GM23338 (cell line): ENCODE results near the gene MATN1. TPM values are rescaled to one million over a fixed set of nuclear protein-coding genes. Genes with fewer than 3 reads are reported as not detected.

Experiments
- ATAC-seq: fragments of 200-7000 bp; cut with Tn5 transposase; 3 replicates; pipeline ENCODE4 v1.9.1; 2020
- DNase-seq: peaks from one replicate; pipeline ENCODE4 v3.0.0-alpha.2; 2015; ENCODE audit warnings: low spot score
- H2AFZ ChIP-seq: fragments of 200-600 bp; sonication (generic); 2 replicates; pipeline ENCODE4 v1.8.0; 2016; ENCODE audit warnings: antibody characterized with exemption, mild to moderate bottlenecking, moderate library complexity
- H3F3A ChIP-seq: fragments of 200-600 bp; sonication (generic); replicated peaks from 2 replicates; pipeline ENCODE4 v1.8.0; 2017; ENCODE audit warnings: antibody characterized with exemption, mixed run types, low read depth
- H3K27ac ChIP-seq: fragments of 200-600 bp; sonication (generic); 2 replicates; pipeline ENCODE4 v1.6.1; 2016; ENCODE audit warnings: low read depth
- H3K27me3 ChIP-seq: fragments of 200-600 bp; sonication (generic); 2 replicates; pipeline ENCODE4 v1.8.0; 2016; ENCODE audit warnings: mild to moderate bottlenecking, mixed run types, moderate library complexity; ENCODE audit not compliant: insufficient read depth
- H3K36me3 ChIP-seq: fragments of 200-600 bp; sonication (generic); 2 replicates; pipeline ENCODE4 v1.8.0; 2016; ENCODE audit warnings: mild to moderate bottlenecking; ENCODE audit not compliant: insufficient read depth
- H3K4me1 ChIP-seq: fragments of 200-600 bp; sonication (generic); 2 replicates; pipeline ENCODE4 v1.8.0; 2016; ENCODE audit warnings: mild to moderate bottlenecking, moderate library complexity; ENCODE audit not compliant: insufficient read depth
- H3K4me2 ChIP-seq: fragments of 200-600 bp; sonication (generic); 2 replicates; pipeline ENCODE4 v1.7.1; 2017; ENCODE audit warnings: mixed run types
- H3K4me3 ChIP-seq: fragments of 200-600 bp; sonication (generic); 2 replicates; pipeline ENCODE4 v1.6.1; 2016; ENCODE audit warnings: mixed run types
- H3K79me2 ChIP-seq: fragments of 200-600 bp; sonication (generic); replicated peaks from 2 replicates; pipeline ENCODE4 v1.8.0; 2017; ENCODE audit warnings: mild to moderate bottlenecking; ENCODE audit not compliant: insufficient read depth
- H3K9me2 ChIP-seq: fragments of 200-600 bp; sonication (generic); 2 replicates; pipeline ENCODE4 v1.8.0; 2017; ENCODE audit not compliant: insufficient read depth
- H4K20me1 ChIP-seq: fragments of 200-600 bp; sonication (generic); replicated peaks from 2 replicates; pipeline ENCODE4 v1.8.0; 2017; ENCODE audit warnings: mild to moderate bottlenecking; ENCODE audit not compliant: insufficient read depth
- H3K27ac Mint-ChIP-seq: 2 replicates; pipeline ENCODE4 v1.8.0; 2020; ENCODE audit warnings: inconsistent platforms, mild to moderate bottlenecking, moderate library complexity, mixed read lengths
- H3K27me3 Mint-ChIP-seq: 3 replicates; pipeline ENCODE4 v1.8.0; 2022; ENCODE audit warnings: low read depth, mild to moderate bottlenecking, moderate library complexity, mixed read lengths, inconsistent platforms; ENCODE audit not compliant: insufficient read depth, poor library complexity
- H3K36me3 Mint-ChIP-seq: 3 replicates; pipeline ENCODE4 v1.8.0; 2021; ENCODE audit warnings: low read depth, mild to moderate bottlenecking, inconsistent platforms, moderate library complexity, mixed read lengths
- H3K4me1 Mint-ChIP-seq: 3 replicates; pipeline ENCODE4 v1.8.0; 2020; ENCODE audit warnings: mild to moderate bottlenecking, inconsistent platforms, mixed read lengths
- H3K4me3 Mint-ChIP-seq: 3 replicates; pipeline ENCODE4 v1.8.0; 2021; ENCODE audit warnings: moderate library complexity, mild to moderate bottlenecking, inconsistent platforms, mixed read lengths
- H3K9me3 Mint-ChIP-seq: 3 replicates; pipeline ENCODE4 v1.8.0; 2020; ENCODE audit warnings: moderate library complexity, mild to moderate bottlenecking, inconsistent platforms, mixed read lengths
- CREB1 ChIP-seq: fragments of 250-450 bp; sonication (Bioruptor Pico); IDR thresholded peaks from 2 replicates; pipeline ENCODE4 v1.5.0; 2020; ENCODE audit warnings: low read depth, mild to moderate bottlenecking, moderate library complexity
- EZH2 ChIP-seq: fragments of 200-600 bp; sonication (generic); IDR thresholded peaks from one replicate; pipeline ENCODE4 v1.8.0; 2017; ENCODE audit warnings: antibody characterized with exemption, mild to moderate bottlenecking, low read depth; ENCODE audit not compliant: unreplicated experiment
- EZH2phosphoT487 ChIP-seq: fragments of 200-600 bp; sonication (generic); IDR thresholded peaks from one replicate; pipeline ENCODE4 v1.8.1; 2018; ENCODE audit warnings: antibody characterized with exemption; ENCODE audit not compliant: unreplicated experiment
- JUNB ChIP-seq: IDR thresholded peaks from one replicate; pipeline ENCODE4 v1.6.1; 2016; ENCODE audit warnings: antibody characterized with exemption; ENCODE audit not compliant: unreplicated experiment
- NANOG ChIP-seq: IDR thresholded peaks from 2 replicates; pipeline ENCODE4 v1.6.1; 2016; ENCODE audit warnings: antibody characterized with exemption, borderline replicate concordance
- POLR2AphosphoS5 ChIP-seq: IDR thresholded peaks from 2 replicates; pipeline ENCODE4 v1.6.1; 2016; ENCODE audit warnings: antibody characterized with exemption, low read depth
- STAT1 ChIP-seq: IDR thresholded peaks from one replicate; pipeline ENCODE4 v1.6.1; 2016; ENCODE audit warnings: antibody characterized with exemption; ENCODE audit not compliant: unreplicated experiment
- ZNF114 ChIP-seq: fragments of 250-450 bp; sonication (Bioruptor Pico); IDR thresholded peaks from 2 replicates; pipeline ENCODE4 v1.5.0; 2020; ENCODE audit warnings: mild to moderate bottlenecking, moderate library complexity
- ZNF331 ChIP-seq: fragments of 250-450 bp; sonication (Bioruptor Pico); IDR thresholded peaks from 2 replicates; pipeline ENCODE4 v1.5.0; 2020; ENCODE audit warnings: low read depth, mild to moderate bottlenecking, moderate library complexity
- polyA plus RNA-seq: library from polyadenylated mRNA; unstranded; fragments of >200 nt; fragmentation: Nextera tagmentation; extraction: Ambion mirVana; gene quantifications from 2 replicates; pipeline ENCODE4 v1.2.1, GENCODE V29; 2016
- total RNA-seq: library from RNA; depleted of rRNA; stranded (reverse); fragments of >200 nt; shearing (Covaris generic); gene quantifications from 2 replicates; pipeline ENCODE4 v1.2.3, GENCODE V29; 2014
- TF ChIP-seq, protein P1 (sequence below): IDR thresholded peaks from 2 replicates; pipeline ENCODE4 v1.6.1; 2016; ENCODE audit warnings: antibody characterized with exemption
- TF ChIP-seq, protein P2 (sequence below): IDR thresholded peaks from one replicate; pipeline ENCODE4 v1.6.1; 2018; ENCODE audit warnings: antibody characterized with exemption; ENCODE audit not compliant: unreplicated experiment
- TF ChIP-seq, protein P3 (sequence below): fragments of 250-450 bp; sonication (Bioruptor Pico); IDR thresholded peaks from 2 replicates; pipeline ENCODE4 v1.5.0; 2020; ENCODE audit warnings: mild to moderate bottlenecking, moderate library complexity
- TF ChIP-seq, protein P4 (sequence below), 2 experiments: fragments of 200-600 bp in 1 of 2; sonication (generic) in 1 of 2; conservative IDR thresholded peaks; 2 replicates each; pipeline versions ENCODE4 v1.5.1 to v1.6.1; 2016 to 2017; ENCODE audit warnings: antibody characterized with exemption in 2 of 2, low read depth in 2 of 2, mild to moderate bottlenecking in 2 of 2, moderate library complexity in 1 of 2

The MATN1 gene
- total and polyA plus RNA-seq, 2 experiments from 2014 or later, result 0.08 to 0.31 TPM

DNA sequence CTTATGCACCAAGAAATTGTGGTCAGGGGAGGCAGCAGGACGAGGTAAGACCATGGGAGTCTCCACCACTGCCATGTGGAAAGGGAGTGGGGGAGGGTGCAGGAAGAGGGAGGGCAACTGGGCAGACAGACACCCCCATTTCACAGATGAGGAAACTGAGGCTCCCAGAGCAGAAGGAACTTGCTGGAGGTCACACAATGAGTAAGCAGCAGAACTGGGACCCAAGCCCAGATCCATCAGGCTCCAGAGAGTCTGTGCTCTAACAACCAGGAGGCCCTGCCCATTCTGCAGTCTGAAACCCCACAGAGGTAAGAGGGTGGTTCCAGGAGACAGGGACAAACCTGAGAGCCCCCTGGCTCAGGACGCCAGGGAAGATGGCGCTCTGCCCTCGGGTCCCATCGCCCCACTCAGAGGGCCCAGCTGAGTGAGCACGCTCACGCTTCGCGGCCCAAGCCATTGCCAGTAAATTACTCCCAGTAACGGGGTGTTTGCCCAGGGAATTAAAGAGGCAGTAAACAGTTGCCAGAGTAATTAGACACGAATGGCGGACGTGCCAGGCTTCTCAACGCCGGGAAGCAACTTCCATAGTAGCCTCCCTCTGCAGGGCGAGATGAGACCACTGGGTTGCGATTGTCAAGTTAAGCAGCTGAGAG lies 59.2 kb downstream of the MATN1 start:
- Histone ChIP-seq H3K36me3 (no peaks in the 10 kb centered on the region), H3K27ac (no peak overlapping the region), H3F3A (no peaks in the 10 kb centered on the region), H3K9me2 (no peaks in the 10 kb centered on the region), H3K4me3 (no peak overlapping the region), H3K27me3 (no peaks in the 10 kb centered on the region), H4K20me1 (no peaks in the 10 kb centered on the region), H3K79me2 (no peaks in the 10 kb centered on the region), H2AFZ (no peak overlapping the region; the same call in 1 of the 2 replicates), H3K4me2 (no peak overlapping the region), H3K4me1 (no peaks in the 10 kb centered on the region; the same call in 1 of the 2 replicates)
- peaks cover 3% of the 10 kb centered on the region for H3K27me3 Mint-ChIP-seq
- ATAC-seq (no peak), DNase-seq (no peak)
- no peak overlapping the region for H3K27ac Mint-ChIP-seq
- no peaks in the 10 kb centered on the region for H3K9me3 Mint-ChIP-seq
- peaks cover 26% of the 10 kb centered on the region for H3K4me1 Mint-ChIP-seq
- TF ChIP-seq ZNF331 (CRISPR knock-in tag) (no peak), NANOG (no peak), POLR2AphosphoS5 (no peak), JUNB (no peak), ZNF114 (no peak), EZH2 (no peak), EZH2phosphoT487 (no peak), CREB1 (CRISPR knock-in tag) (no peak), STAT1 (no peak)
- TF ChIP-seq, protein P1, sequence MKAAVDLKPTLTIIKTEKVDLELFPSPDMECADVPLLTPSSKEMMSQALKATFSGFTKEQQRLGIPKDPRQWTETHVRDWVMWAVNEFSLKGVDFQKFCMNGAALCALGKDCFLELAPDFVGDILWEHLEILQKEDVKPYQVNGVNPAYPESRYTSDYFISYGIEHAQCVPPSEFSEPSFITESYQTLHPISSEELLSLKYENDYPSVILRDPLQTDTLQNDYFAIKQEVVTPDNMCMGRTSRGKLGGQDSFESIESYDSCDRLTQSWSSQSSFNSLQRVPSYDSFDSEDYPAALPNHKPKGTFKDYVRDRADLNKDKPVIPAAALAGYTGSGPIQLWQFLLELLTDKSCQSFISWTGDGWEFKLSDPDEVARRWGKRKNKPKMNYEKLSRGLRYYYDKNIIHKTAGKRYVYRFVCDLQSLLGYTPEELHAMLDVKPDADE, result no peak
- TF ChIP-seq, protein P2, sequence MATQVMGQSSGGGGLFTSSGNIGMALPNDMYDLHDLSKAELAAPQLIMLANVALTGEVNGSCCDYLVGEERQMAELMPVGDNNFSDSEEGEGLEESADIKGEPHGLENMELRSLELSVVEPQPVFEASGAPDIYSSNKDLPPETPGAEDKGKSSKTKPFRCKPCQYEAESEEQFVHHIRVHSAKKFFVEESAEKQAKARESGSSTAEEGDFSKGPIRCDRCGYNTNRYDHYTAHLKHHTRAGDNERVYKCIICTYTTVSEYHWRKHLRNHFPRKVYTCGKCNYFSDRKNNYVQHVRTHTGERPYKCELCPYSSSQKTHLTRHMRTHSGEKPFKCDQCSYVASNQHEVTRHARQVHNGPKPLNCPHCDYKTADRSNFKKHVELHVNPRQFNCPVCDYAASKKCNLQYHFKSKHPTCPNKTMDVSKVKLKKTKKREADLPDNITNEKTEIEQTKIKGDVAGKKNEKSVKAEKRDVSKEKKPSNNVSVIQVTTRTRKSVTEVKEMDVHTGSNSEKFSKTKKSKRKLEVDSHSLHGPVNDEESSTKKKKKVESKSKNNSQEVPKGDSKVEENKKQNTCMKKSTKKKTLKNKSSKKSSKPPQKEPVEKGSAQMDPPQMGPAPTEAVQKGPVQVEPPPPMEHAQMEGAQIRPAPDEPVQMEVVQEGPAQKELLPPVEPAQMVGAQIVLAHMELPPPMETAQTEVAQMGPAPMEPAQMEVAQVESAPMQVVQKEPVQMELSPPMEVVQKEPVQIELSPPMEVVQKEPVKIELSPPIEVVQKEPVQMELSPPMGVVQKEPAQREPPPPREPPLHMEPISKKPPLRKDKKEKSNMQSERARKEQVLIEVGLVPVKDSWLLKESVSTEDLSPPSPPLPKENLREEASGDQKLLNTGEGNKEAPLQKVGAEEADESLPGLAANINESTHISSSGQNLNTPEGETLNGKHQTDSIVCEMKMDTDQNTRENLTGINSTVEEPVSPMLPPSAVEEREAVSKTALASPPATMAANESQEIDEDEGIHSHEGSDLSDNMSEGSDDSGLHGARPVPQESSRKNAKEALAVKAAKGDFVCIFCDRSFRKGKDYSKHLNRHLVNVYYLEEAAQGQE, result no peak
- TF ChIP-seq, protein P3, sequence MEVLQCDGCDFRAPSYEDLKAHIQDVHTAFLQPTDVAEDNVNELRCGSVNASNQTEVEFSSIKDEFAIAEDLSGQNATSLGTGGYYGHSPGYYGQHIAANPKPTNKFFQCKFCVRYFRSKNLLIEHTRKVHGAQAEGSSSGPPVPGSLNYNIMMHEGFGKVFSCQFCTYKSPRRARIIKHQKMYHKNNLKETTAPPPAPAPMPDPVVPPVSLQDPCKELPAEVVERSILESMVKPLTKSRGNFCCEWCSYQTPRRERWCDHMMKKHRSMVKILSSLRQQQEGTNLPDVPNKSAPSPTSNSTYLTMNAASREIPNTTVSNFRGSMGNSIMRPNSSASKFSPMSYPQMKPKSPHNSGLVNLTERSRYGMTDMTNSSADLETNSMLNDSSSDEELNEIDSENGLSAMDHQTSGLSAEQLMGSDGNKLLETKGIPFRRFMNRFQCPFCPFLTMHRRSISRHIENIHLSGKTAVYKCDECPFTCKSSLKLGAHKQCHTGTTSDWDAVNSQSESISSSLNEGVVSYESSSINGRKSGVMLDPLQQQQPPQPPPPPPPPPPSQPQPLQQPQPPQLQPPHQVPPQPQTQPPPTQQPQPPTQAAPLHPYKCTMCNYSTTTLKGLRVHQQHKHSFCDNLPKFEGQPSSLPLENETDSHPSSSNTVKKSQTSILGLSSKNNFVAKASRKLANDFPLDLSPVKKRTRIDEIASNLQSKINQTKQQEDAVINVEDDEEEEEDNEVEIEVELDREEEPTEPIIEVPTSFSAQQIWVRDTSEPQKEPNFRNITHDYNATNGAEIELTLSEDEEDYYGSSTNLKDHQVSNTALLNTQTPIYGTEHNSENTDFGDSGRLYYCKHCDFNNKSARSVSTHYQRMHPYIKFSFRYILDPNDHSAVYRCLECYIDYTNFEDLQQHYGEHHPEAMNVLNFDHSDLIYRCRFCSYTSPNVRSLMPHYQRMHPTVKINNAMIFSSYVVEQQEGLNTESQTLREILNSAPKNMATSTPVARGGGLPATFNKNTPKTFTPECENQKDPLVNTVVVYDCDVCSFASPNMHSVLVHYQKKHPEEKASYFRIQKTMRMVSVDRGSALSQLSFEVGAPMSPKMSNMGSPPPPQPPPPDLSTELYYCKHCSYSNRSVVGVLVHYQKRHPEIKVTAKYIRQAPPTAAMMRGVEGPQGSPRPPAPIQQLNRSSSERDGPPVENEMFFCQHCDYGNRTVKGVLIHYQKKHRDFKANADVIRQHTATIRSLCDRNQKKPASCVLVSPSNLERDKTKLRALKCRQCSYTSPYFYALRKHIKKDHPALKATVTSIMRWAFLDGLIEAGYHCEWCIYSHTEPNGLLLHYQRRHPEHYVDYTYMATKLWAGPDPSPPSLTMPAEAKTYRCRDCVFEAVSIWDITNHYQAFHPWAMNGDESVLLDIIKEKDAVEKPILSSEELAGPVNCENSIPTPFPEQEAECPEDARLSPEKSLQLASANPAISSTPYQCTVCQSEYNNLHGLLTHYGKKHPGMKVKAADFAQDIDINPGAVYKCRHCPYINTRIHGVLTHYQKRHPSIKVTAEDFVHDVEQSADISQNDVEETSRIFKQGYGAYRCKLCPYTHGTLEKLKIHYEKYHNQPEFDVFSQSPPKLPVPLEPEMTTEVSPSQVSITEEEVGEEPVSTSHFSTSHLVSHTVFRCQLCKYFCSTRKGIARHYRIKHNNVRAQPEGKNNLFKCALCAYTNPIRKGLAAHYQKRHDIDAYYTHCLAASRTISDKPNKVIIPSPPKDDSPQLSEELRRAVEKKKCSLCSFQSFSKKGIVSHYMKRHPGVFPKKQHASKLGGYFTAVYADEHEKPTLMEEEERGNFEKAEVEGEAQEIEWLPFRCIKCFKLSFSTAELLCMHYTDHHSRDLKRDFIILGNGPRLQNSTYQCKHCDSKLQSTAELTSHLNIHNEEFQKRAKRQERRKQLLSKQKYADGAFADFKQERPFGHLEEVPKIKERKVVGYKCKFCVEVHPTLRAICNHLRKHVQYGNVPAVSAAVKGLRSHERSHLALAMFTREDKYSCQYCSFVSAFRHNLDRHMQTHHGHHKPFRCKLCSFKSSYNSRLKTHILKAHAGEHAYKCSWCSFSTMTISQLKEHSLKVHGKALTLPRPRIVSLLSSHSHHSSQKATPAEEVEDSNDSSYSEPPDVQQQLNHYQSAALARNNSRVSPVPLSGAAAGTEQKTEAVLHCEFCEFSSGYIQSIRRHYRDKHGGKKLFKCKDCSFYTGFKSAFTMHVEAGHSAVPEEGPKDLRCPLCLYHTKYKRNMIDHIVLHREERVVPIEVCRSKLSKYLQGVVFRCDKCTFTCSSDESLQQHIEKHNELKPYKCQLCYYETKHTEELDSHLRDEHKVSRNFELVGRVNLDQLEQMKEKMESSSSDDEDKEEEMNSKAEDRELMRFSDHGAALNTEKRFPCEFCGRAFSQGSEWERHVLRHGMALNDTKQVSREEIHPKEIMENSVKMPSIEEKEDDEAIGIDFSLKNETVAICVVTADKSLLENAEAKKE (CRISPR knock-in tag), result no peak
- TF ChIP-seq, protein P4, sequence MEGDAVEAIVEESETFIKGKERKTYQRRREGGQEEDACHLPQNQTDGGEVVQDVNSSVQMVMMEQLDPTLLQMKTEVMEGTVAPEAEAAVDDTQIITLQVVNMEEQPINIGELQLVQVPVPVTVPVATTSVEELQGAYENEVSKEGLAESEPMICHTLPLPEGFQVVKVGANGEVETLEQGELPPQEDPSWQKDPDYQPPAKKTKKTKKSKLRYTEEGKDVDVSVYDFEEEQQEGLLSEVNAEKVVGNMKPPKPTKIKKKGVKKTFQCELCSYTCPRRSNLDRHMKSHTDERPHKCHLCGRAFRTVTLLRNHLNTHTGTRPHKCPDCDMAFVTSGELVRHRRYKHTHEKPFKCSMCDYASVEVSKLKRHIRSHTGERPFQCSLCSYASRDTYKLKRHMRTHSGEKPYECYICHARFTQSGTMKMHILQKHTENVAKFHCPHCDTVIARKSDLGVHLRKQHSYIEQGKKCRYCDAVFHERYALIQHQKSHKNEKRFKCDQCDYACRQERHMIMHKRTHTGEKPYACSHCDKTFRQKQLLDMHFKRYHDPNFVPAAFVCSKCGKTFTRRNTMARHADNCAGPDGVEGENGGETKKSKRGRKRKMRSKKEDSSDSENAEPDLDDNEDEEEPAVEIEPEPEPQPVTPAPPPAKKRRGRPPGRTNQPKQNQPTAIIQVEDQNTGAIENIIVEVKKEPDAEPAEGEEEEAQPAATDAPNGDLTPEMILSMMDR (conservative IDR thresholded peaks at IDR 0.05; ENCODE audit: low read depth in 2 of 2), result no peak
- no peaks in the 10 kb centered on the region for H3K36me3 Mint-ChIP-seq
- no peak overlapping the region for H3K4me3 Mint-ChIP-seq
